CD4-positive, alpha-beta memory T cell (primary cell): Measurements from ENCODE around the gene HNRNPAB. TPM values are rescaled to one million over a fixed set of nuclear protein-coding genes. Genes with fewer than 3 reads are reported as not detected.

Experiments used
- CTCF ChIA-PET: fragments of 350-600 bp; sonication (Branson Sonifier 250); formaldehyde crosslinking; loops from one replicate; lab custom pipeline; 2021; ENCODE audit warnings: inconsistent platforms; ENCODE audit not compliant: partially characterized antibody; lab: Charles Lee
- POLR2A ChIA-PET: fragments of 350-600 bp; sonication (Branson Sonifier 250); formaldehyde crosslinking; loops from one replicate; lab custom pipeline; 2021; ENCODE audit not compliant: partially characterized antibody; lab: Charles Lee
- DNase-seq, 5 donors: peaks; one replicate each; pipeline versions ENCODE4 v3.0.0 to v3.0.0-alpha.2; 2020 to 2022; ENCODE audit warnings: mixed read lengths in 1 of 5
- H3K27ac ChIP-seq: one replicate; pipeline ENCODE4 v1.7.0; 2013; ENCODE audit warnings: low read depth, low read length
- H3K27me3 ChIP-seq: 2 replicates; pipeline ENCODE4 v1.7.0; 2013; ENCODE audit warnings: mild to moderate bottlenecking, low read length, moderate library complexity; ENCODE audit not compliant: insufficient read depth
- H3K36me3 ChIP-seq: 2 replicates; pipeline ENCODE4 v1.7.0; 2013; ENCODE audit warnings: mild to moderate bottlenecking, low read length, moderate library complexity; ENCODE audit not compliant: insufficient read depth
- H3K4me1 ChIP-seq: 2 replicates; pipeline ENCODE4 v1.7.0; 2013; ENCODE audit warnings: mild to moderate bottlenecking, low read length, moderate library complexity; ENCODE audit not compliant: insufficient read depth
- H3K4me3 ChIP-seq, 2 donors: one replicate each; pipeline ENCODE4 v1.7.0; 2013; ENCODE audit warnings: low read length in 2 of 2, mild to moderate bottlenecking in 1 of 2
- H3K9me3 ChIP-seq, 2 donors: one replicate each; pipeline ENCODE4 v1.7.0; 2013; ENCODE audit warnings: low read length in 2 of 2, control low read depth in 1 of 2; ENCODE audit not compliant: control insufficient read depth in 1 of 2
- H3K27ac Mint-ChIP-seq, 7 donors: one replicate each; pipeline ENCODE4 v1.8.0; 2020 to 2021; ENCODE audit warnings: mixed read lengths in 7 of 7, mild to moderate bottlenecking in 6 of 7, inconsistent platforms in 3 of 7, moderate library complexity in 3 of 7
- H3K27me3 Mint-ChIP-seq, 2 donors: one replicate each; pipeline ENCODE4 v1.8.0; 2020 to 2021; ENCODE audit warnings: mixed read lengths in 2 of 2
- H3K36me3 Mint-ChIP-seq, 2 donors: one replicate each; pipeline ENCODE4 v1.8.0; 2020 to 2021; ENCODE audit warnings: mixed read lengths in 2 of 2, inconsistent platforms in 1 of 2, mild to moderate bottlenecking in 1 of 2
- H3K4me1 Mint-ChIP-seq, 4 donors: one replicate each; pipeline ENCODE4 v1.8.0; 2020 to 2021; ENCODE audit warnings: mixed read lengths in 4 of 4, mild to moderate bottlenecking in 1 of 4
- H3K4me3 Mint-ChIP-seq, 8 donors: one replicate each; pipeline ENCODE4 v1.8.0; 2020 to 2021; ENCODE audit warnings: mixed read lengths in 8 of 8, mild to moderate bottlenecking in 7 of 8, moderate library complexity in 6 of 8, inconsistent platforms in 3 of 8
- H3K9me3 Mint-ChIP-seq, 8 donors: one replicate each; pipeline ENCODE4 v1.8.0; 2020 to 2021; ENCODE audit warnings: mixed read lengths in 8 of 8, mild to moderate bottlenecking in 5 of 8, inconsistent platforms in 3 of 8, moderate library complexity in 1 of 8
- intact Hi-C: fragments of 100-400 bp; cut with micrococcal nuclease; formaldehyde crosslinking; loops from one replicate; pipeline ENCODE4 v1.15.1; 2023
- polyA plus RNA-seq, 2 donors: library from polyadenylated mRNA; unstranded; fragments of 300-500 nt; fragmentation: Illumina TruSeq; gene quantifications; one replicate each; pipeline ENCODE4 v1.2.3, GENCODE V29; 2021
- total RNA-seq, 2 experiments: library from RNA; stranded (reverse); gene quantifications; one replicate each; pipeline ENCODE4 v1.2.3, GENCODE V29; 2021

The HNRNPAB gene
- total and polyA plus RNA-seq, 4 experiments from 2014 or later = 29.4 to 85.3 (median 78.7) TPM

DNA sequence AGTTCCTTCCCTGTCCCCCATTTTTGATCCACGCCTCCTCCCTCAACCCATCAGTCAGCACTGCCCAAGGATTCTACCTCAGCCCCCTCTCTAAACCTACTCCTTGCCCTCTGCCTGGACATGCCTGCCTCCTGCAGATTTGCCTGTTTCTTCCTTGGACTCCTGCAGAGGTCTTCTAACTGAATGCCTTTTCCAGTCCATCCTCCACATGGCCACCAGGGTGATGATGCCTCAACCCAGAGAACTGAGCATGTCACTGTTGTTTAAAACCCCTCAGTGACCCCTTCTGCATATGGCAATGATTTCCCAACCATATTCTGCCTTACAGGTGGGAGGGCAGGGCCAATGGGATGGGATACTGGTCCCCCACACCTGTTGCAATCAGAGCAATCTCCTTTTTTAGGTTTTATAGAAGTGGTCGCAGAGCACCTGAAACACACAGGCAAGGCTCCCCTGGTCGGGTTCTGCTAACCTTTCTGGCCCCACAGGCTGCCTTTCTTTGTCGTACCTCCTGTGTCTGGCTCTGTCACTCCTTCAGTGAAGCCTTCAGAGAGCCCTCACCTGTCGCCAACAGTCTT lies 19.0 kb downstream of the HNRNPAB start:
- peaks cover 46 to 65% of the 10 kb centered on the region in 2 donors for H3K36me3 Mint-ChIP-seq
- H3K4me3 Mint-ChIP-seq = no peak overlapping the region
- Histone ChIP-seq H3K27me3 (no peaks in the 10 kb centered on the region), H3K4me3 (no peak overlapping the region), H3K27ac (no peak overlapping the region), H3K4me1 (peaks cover 7% of the 10 kb centered on the region), H3K9me3 (no peaks in the 10 kb centered on the region), H3K36me3 (peaks cover 44% of the 10 kb centered on the region)
- H3K27ac Mint-ChIP-seq = peak overlapping the region; percentile 13 to 78 (median 41)
- CTCF ChIA-PET = no interaction called here
- no peaks in the 10 kb centered on the region for H3K9me3 Mint-ChIP-seq
- DNase-seq = no peak
- intact Hi-C loops = no loop called here
- peaks cover 28 to 53% (median 43%) of the 10 kb centered on the region in 4 donors for H3K4me1 Mint-ChIP-seq
- no peaks in the 10 kb centered on the region for H3K27me3 Mint-ChIP-seq
- POLR2A ChIA-PET = no interaction called here

DNA sequence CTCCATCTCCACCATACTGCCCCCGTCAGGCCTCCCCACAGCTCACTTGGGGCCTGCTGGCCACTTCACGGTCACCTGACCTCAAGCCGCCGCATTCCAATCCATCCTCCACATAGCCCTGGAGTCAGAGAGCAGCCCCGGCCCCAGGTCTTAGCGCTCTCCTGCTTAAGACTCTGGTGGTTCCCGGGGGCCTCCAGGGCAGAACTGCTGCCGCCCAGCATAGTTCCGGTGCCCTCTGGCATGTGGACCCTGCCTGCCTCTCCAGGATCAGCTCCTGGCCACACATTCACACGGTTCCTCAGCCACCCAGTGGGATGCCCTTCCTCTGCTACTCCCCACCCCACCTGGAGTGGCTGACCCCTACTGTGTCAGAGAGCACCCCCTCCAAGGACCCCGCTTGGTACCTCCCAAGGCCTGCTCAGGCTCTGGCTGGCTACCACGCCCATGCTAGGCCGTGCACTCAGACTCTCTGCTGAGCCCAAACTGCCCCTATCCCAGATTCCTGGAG lies 19.5 kb downstream of the HNRNPAB start:
- no peak overlapping the region for H3K4me3 Mint-ChIP-seq
- Histone ChIP-seq H3K9me3 (no peaks in the 10 kb centered on the region), H3K4me1 (peaks cover 7% of the 10 kb centered on the region), H3K27me3 (no peaks in the 10 kb centered on the region), H3K4me3 (no peak overlapping the region), H3K27ac (no peak overlapping the region), H3K36me3 (peaks cover 50% of the 10 kb centered on the region)
- CTCF ChIA-PET = no interaction called here
- POLR2A ChIA-PET = interaction anchor here (1.4 kb wide), 1 partner anchor 20 kb away, joined by 4 read pairs; the partner anchor contains the start of gene HNRNPAB
- intact Hi-C loops = no loop called here
- DNase-seq = no peak
- H3K4me1 Mint-ChIP-seq = peaks cover 34 to 58% (median 47%) of the 10 kb centered on the region in 4 donors
- H3K27ac Mint-ChIP-seq = peak overlapping the region in 4 of 7 donors; percentile 25 to 80 (median 54)
- H3K27me3 Mint-ChIP-seq = no peaks in the 10 kb centered on the region
- H3K9me3 Mint-ChIP-seq = no peaks in the 10 kb centered on the region
- peaks cover 47 to 64% of the 10 kb centered on the region in 2 donors for H3K36me3 Mint-ChIP-seq

DNA sequence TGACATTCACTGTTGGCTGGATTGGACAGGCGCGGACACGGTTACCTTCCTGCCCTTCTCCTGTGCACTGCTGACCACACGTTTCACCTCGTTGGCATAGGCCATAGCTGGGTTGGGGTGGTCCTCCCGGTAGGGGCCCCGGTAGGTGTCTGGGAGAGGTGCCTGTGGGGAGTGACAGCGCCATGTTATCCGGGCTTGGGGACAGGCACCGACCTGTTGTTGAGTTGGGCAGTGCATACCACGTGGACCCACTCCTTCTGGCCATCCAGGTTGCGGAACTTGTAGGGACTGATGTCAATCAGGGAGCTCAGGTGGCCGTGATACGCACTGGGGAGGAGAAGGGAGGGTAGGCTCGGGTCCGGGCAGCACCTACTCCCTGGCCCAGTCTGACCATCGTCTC lies 20.1 kb downstream of the HNRNPAB start:
- H3K36me3 ChIP-seq = peaks cover 52% of the 10 kb centered on the region
- no peaks in the 10 kb centered on the region for H3K27me3 ChIP-seq
- no peaks in the 10 kb centered on the region for H3K27me3 Mint-ChIP-seq
- ChIA-PET POLR2A (interaction anchor here (1.4 kb wide), 1 partner anchor 20 kb away, joined by 4 read pairs; the partner anchor contains the start of gene HNRNPAB), CTCF (no interaction called here)
- H3K4me1 Mint-ChIP-seq = peaks cover 35 to 64% (median 51%) of the 10 kb centered on the region in 4 donors
- peaks cover 11% of the 10 kb centered on the region for H3K4me1 ChIP-seq
- no peak overlapping the region for H3K4me3 ChIP-seq
- no peaks in the 10 kb centered on the region for H3K9me3 ChIP-seq
- intact Hi-C loops = no loop called here
- H3K9me3 Mint-ChIP-seq = no peaks in the 10 kb centered on the region
- H3K36me3 Mint-ChIP-seq = peaks cover 50 to 66% of the 10 kb centered on the region in 2 donors
- DNase-seq = no peak
- H3K4me3 Mint-ChIP-seq = no peak overlapping the region
- H3K27ac Mint-ChIP-seq = no peak overlapping the region
- H3K27ac ChIP-seq = no peak overlapping the region

DNA sequence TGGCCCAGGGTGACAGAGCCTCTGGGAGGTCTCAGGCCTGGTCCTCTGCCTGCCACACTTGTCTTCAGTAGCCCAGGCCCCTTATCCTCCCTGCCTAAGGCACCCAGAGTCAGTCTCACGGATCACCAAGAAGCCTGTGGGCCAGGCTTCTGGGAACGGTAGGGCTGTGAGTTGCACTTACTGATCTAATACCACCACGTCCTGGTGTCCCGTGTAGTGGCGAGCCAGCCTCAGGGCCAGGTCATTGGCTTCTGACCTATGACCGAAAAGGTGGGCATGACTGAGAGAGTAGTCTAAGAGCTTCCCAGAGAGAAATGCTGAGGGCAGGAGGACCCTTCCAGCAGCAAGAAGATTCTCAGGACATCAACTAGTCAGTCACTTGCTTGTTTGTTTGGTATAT lies 20.8 kb downstream of the HNRNPAB start:
- Histone ChIP-seq H3K9me3 (no peaks in the 10 kb centered on the region), H3K4me1 (peaks cover 18% of the 10 kb centered on the region), H3K36me3 (peaks cover 59% of the 10 kb centered on the region), H3K27me3 (no peaks in the 10 kb centered on the region), H3K4me3 (no peak overlapping the region), H3K27ac (no peak overlapping the region)
- no peaks in the 10 kb centered on the region for H3K9me3 Mint-ChIP-seq
- intact Hi-C loops = no loop called here
- H3K27ac Mint-ChIP-seq = peak overlapping the region in 2 of 7 donors; percentile 33 to 90
- CTCF ChIA-PET = interaction anchor here (1.2 kb wide), 1 partner anchor 10 kb away, joined by 4 read pairs; no protein-coding TSS in a partner anchor
- H3K4me3 Mint-ChIP-seq = no peak overlapping the region
- H3K27me3 Mint-ChIP-seq = no peaks in the 10 kb centered on the region
- H3K36me3 Mint-ChIP-seq = peaks cover 57 to 73% of the 10 kb centered on the region in 2 donors
- H3K4me1 Mint-ChIP-seq = peaks cover 41 to 71% (median 54%) of the 10 kb centered on the region in 4 donors
- DNase-seq = no peak
- POLR2A ChIA-PET = interaction anchor here (1.4 kb wide), 1 partner anchor 21 kb away, joined by 4 read pairs; the partner anchor contains the start of gene HNRNPAB

DNA sequence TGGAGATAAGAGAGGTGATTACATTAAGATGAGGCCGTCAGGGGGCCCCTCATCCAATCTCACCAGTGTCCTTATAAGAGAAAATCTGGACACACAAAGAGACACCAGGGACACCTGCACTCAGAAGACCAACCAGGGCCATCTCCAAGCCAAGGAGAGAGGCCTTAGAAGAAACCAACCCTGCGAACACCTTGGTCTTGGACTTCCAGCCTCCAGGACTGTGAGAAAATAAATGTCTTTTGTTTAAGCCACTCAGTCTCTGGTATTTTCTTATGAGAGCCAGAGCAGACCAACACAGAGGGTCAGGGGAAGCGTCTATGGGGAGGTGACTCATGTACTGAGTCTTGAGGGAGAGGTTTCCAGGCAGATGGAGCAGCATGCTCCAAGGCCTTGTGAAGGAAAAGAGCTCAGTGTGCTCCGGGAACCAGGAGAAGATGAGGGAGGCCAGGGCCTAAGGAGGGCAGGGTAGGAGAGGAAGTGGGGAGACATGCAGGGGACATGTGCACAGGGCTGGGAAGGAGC lies 22.9 kb downstream of the HNRNPAB start:
- peaks cover 54% of the 10 kb centered on the region for H3K36me3 ChIP-seq
- H3K36me3 Mint-ChIP-seq = peaks cover 53 to 73% of the 10 kb centered on the region in 2 donors
- H3K9me3 ChIP-seq = no peaks in the 10 kb centered on the region
- no peak for DNase-seq
- H3K27me3 Mint-ChIP-seq = no peaks in the 10 kb centered on the region
- peak overlapping the region in 2 of 8 donors; percentile 11 to 40 for H3K4me3 Mint-ChIP-seq
- peaks cover 41 to 74% (median 54%) of the 10 kb centered on the region in 4 donors for H3K4me1 Mint-ChIP-seq
- intact Hi-C loops = no loop called here
- CTCF ChIA-PET = no interaction called here
- H3K9me3 Mint-ChIP-seq = no peaks in the 10 kb centered on the region
- no peak overlapping the region for H3K27ac ChIP-seq
- H3K4me3 ChIP-seq = no peak overlapping the region
- H3K27ac Mint-ChIP-seq = peak overlapping the region in 4 of 7 donors; percentile 1 to 84 (median 36)
- POLR2A ChIA-PET = interaction anchor here (1.4 to 7.7 kb wide), 2 partner anchors 12 to 21 kb away, joined by 3 to 72 read pairs; partner anchors contain the start of gene HNRNPAB
- no peaks in the 10 kb centered on the region for H3K27me3 ChIP-seq
- H3K4me1 ChIP-seq = peaks cover 29% of the 10 kb centered on the region

DNA sequence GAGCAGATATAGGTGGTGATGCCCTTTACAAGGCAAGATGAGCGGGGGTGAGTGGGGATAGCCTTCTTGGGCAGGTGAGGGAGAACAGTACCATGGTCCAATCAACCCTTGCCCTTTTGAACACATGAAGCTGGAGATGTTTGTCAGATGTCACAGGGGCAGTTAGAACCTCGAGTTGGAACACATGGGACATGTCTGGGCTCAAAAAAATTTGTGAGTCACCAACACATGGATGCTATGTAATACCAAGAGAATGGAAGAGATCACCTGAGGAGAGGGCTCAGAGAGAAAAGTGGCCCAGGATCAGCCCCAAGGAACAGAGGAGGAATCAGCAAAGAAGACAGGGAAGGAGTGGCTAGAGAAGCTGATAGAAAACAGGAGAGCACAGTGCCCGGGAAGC lies 23.6 kb downstream of the HNRNPAB start:
- no peaks in the 10 kb centered on the region for H3K9me3 Mint-ChIP-seq
- H3K27me3 Mint-ChIP-seq = no peaks in the 10 kb centered on the region
- Histone ChIP-seq H3K4me1 (peaks cover 32% of the 10 kb centered on the region), H3K9me3 (no peaks in the 10 kb centered on the region), H3K4me3 (no peak overlapping the region), H3K36me3 (peaks cover 48% of the 10 kb centered on the region), H3K27ac (no peak overlapping the region), H3K27me3 (no peaks in the 10 kb centered on the region)
- peak overlapping the region in 3 of 8 donors; percentile 17 to 40 (median 26) for H3K4me3 Mint-ChIP-seq
- POLR2A ChIA-PET = interaction anchor here (0.8 to 7.7 kb wide), 2 partner anchors 19 to 22 kb away, joined by 3 to 72 read pairs; partner anchors contain the start of gene HNRNPAB
- DNase-seq = no peak
- CTCF ChIA-PET = no interaction called here
- H3K27ac Mint-ChIP-seq = peak overlapping the region in 4 of 7 donors; percentile 5 to 54 (median 50)
- intact Hi-C loops = no loop called here
- peaks cover 53 to 72% of the 10 kb centered on the region in 2 donors for H3K36me3 Mint-ChIP-seq
- peaks cover 41 to 75% (median 53%) of the 10 kb centered on the region in 4 donors for H3K4me1 Mint-ChIP-seq

DNA sequence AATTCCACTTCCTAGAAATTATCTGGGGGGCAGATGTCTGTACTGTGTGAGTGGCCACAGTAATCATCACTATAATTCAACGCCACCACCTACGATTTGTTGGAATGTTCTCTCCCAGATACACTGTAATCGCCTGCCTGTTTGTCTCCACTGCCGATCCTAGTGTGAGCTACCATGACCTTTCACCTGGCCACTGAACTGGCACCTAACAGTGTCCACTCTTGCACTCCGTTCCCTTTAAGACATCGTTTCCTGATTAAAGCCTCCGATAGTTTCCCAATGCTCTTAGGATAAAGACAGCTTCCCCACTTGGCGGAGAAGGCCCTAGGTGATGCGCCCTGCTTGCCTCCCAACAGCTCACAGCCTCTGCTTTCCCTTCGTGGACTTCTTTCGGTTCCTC lies 24.3 kb downstream of the HNRNPAB start:
- Histone ChIP-seq H3K9me3 (no peaks in the 10 kb centered on the region), H3K36me3 (peaks cover 48% of the 10 kb centered on the region), H3K4me1 (peaks cover 35% of the 10 kb centered on the region), H3K4me3 (no peak overlapping the region), H3K27me3 (no peaks in the 10 kb centered on the region), H3K27ac (no peak overlapping the region)
- ChIA-PET POLR2A (interaction anchor here (0.8 to 7.7 kb wide), 2 partner anchors 20 to 23 kb away, joined by 3 to 72 read pairs; partner anchors contain the start of gene HNRNPAB), CTCF (no interaction called here)
- no peak for DNase-seq
- Mint-ChIP-seq H3K36me3 (peaks cover 49 to 66% of the 10 kb centered on the region in 2 donors), H3K27ac (peak overlapping the region in 1 of 7 donors; percentile 10), H3K4me1 (peaks cover 40 to 76% (median 50%) of the 10 kb centered on the region in 4 donors), H3K4me3 (peak overlapping the region in 1 of 8 donors; percentile 15), H3K27me3 (no peaks in the 10 kb centered on the region), H3K9me3 (no peaks in the 10 kb centered on the region)
- intact Hi-C loops = no loop called here
